Measurements from ENCODE around the gene RHOXF1.
"Not testable (repeated sequence)": the region's sequence is repeated elsewhere in the genome, so short reads cannot be mapped to it uniquely, and the experiment has no call there.

The RHOXF1 gene

DNA sequence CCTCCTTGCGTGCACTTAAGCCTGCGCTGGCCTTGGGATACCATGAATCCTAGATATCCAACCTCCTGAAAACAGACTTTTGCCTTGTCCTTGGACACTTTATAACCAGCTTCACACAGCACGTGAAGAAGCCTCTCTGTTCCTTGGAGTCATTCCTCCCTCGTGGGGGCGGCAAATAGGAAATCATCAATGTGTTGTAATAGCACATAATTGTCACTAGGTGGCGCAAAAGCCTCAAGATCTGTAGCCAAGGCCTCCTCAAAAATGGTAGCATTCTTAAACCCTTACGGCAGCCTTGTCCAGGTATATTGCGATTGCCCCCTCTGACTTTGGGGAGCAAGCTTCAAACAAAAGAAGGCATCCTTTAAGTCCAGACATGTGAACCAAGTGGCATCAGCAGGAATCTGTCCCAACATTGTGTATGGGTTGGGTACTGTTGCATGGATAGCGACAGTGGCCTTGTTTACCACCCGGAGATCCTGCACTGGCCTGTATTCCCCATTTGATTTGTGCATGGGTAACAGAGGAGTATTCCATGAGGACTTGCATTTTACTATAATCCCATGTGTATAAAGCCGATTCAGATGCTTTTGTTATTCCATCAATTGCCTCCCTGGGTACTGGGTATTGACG lies 30.0 kb downstream of the RHOXF1 start:
- DNase-seq = not testable (repeated sequence)

DNA sequence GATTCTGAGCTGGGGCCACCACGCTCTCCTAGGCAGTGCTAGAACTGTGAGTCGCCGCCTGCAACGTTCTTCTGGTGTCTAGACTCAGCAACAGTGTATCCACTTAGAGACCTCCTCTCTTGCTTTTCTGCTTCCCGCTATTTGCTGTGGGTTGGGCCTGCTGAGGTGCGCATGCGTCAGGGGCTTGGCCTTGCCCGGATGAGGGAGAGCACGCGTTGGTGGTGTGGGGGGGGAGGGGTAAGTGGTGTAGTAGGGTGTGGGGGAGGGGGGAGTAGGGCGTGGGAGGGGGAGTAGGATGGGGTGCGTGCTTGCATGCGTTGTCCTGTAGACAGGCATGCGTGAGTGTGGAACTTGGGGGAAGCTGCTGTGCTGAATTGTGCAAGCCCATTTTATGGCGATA lies 38.1 kb downstream of the RHOXF1 start, which contains the start of gene RHOXF2B:
RHOXF2B (minus strand) TSS at position 101 of the 400 bp plus-strand sequence. CDS start 138 bp downstream, outside the sequence.
- not testable (repeated sequence) for DNase-seq

DNA sequence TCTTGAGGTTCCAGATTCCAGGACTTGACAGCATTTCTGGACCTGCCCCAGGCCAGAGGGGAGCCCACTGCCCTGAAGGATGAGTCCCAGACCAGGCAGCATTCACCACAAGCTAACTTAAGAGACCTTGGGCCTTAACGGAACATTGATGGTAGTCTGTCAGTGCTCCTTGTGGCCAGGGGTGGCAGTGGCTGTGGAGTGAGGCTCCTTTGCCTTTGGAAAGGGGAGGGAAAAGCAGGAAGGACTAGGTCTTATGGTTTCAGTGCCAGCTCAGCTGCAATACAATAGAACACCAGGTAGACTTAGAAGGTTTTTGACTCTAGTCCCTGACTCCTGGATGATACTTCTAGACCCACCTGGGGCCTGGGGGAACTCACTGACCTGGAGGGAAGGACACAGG lies 49.5 kb downstream of the RHOXF1 start:
- DNase-seq = not testable (repeated sequence)
